ENCODE measurements around the gene ZNF48. TPM values are rescaled to one million over a fixed set of nuclear protein-coding genes. Genes with fewer than 3 reads are reported as not detected.
"Not testable (repeated sequence)": the region's sequence is repeated elsewhere in the genome, so short reads cannot be mapped to it uniquely, and the experiment has no call there.

The ZNF48 gene
- polyA plus RNA-seq, 1 donor = 6.4 TPM

- 7% methylated on average over 7 of the region's 13 CpGs for WGBS (ENCODE audit: insufficient coverage, low lambda C conversion rate)
- H3K36me3 ChIP-seq (ENCODE audit: control insufficient read depth, insufficient read depth, low read length) = peaks cover 16% of the 10 kb centered on the region
- DNase-seq = peak in 1 of 2 donors; percentile 53
Observed at GRCh38 chr16:30395992-30396585, 869 bp downstream of the ZNF48 start.

GRCh38 chr16:30396627-30397026 lies 1.4 kb downstream of the ZNF48 start:
- not testable (repeated sequence) for H3K4me3 ChIP-seq (ENCODE audit: low read length); H3K27ac ChIP-seq (ENCODE audit: low read length); DNase-seq; H3K9me3 ChIP-seq (ENCODE audit: control insufficient read depth, low read depth, low read length); H3K27me3 ChIP-seq (ENCODE audit: control insufficient read depth, insufficient read depth, low read length)
- Histone ChIP-seq H3K36me3 (ENCODE audit: control insufficient read depth, insufficient read depth, low read length) (peaks cover 16% of the 10 kb centered on the region), H3K4me1 (ENCODE audit: control insufficient read depth, insufficient read depth, low read length) (peaks cover 26% of the 10 kb centered on the region)
- no CpG with 5 or more reads among the region's 4 CpGs for WGBS (ENCODE audit: insufficient coverage, low lambda C conversion rate)

More at GRCh38 chr16:30395992-30396585, 869 bp downstream of the ZNF48 start:
- Histone ChIP-seq H3K4me3 (ENCODE audit: low read length) (peak overlapping the region; percentile 80), H3K9me3 (ENCODE audit: control insufficient read depth, low read depth, low read length) (peaks cover 7% of the 10 kb centered on the region), H3K27ac (ENCODE audit: low read length) (peak overlapping the region; percentile 66), H3K4me1 (ENCODE audit: control insufficient read depth, insufficient read depth, low read length) (peaks cover 21% of the 10 kb centered on the region), H3K27me3 (ENCODE audit: control insufficient read depth, insufficient read depth, low read length) (no peaks in the 10 kb centered on the region)

- no peaks in the 10 kb centered on the region for H3K27me3 ChIP-seq (ENCODE audit: control insufficient read depth, insufficient read depth, low read length)
- no CpG with 5 or more reads among the region's 4 CpGs for WGBS (ENCODE audit: insufficient coverage, low lambda C conversion rate)
- H3K36me3 ChIP-seq (ENCODE audit: control insufficient read depth, insufficient read depth, low read length) = peaks cover 16% of the 10 kb centered on the region
- H3K27ac ChIP-seq (ENCODE audit: low read length) = no peak overlapping the region
- peaks cover 7% of the 10 kb centered on the region for H3K9me3 ChIP-seq (ENCODE audit: control insufficient read depth, low read depth, low read length)
- no peak overlapping the region for H3K4me3 ChIP-seq (ENCODE audit: low read length)
- DNase-seq = no peak
- H3K4me1 ChIP-seq (ENCODE audit: control insufficient read depth, insufficient read depth, low read length) = peaks cover 27% of the 10 kb centered on the region
Observed at GRCh38 chr16:30397056-30397455, 1.8 kb downstream of the ZNF48 start.

GRCh38 chr16:30397776-30398660 lies 2.8 kb downstream of the ZNF48 start:
- Histone ChIP-seq H3K36me3 (ENCODE audit: control insufficient read depth, insufficient read depth, low read length) (peaks cover 16% of the 10 kb centered on the region), H3K27me3 (ENCODE audit: control insufficient read depth, insufficient read depth, low read length) (no peaks in the 10 kb centered on the region), H3K9me3 (ENCODE audit: control insufficient read depth, low read depth, low read length) (peaks cover 7% of the 10 kb centered on the region), H3K4me1 (ENCODE audit: control insufficient read depth, insufficient read depth, low read length) (peaks cover 27% of the 10 kb centered on the region), H3K27ac (ENCODE audit: low read length) (no peak overlapping the region), H3K4me3 (ENCODE audit: low read length) (no peak overlapping the region)
- WGBS (ENCODE audit: insufficient coverage, low lambda C conversion rate) = no CpG with 5 or more reads among the region's 42 CpGs
- peak in 1 of 2 donors; percentile 1 for DNase-seq

GRCh38 chr16:30398661-30399434 lies 3.6 kb downstream of the ZNF48 start:
- DNase-seq = no peak
- Histone ChIP-seq H3K27ac (ENCODE audit: low read length) (peak overlapping the region; percentile 87), H3K4me3 (ENCODE audit: low read length) (no peak overlapping the region), H3K4me1 (ENCODE audit: control insufficient read depth, insufficient read depth, low read length) (peaks cover 27% of the 10 kb centered on the region), H3K27me3 (ENCODE audit: control insufficient read depth, insufficient read depth, low read length) (no peaks in the 10 kb centered on the region), H3K36me3 (ENCODE audit: control insufficient read depth, insufficient read depth, low read length) (peaks cover 16% of the 10 kb centered on the region), H3K9me3 (ENCODE audit: control insufficient read depth, low read depth, low read length) (peaks cover 7% of the 10 kb centered on the region)
- WGBS (ENCODE audit: insufficient coverage, low lambda C conversion rate) = 54% methylated on average over 2 of the region's 23 CpGs

- no CpG with 5 or more reads among the region's 12 CpGs for WGBS (ENCODE audit: insufficient coverage, low lambda C conversion rate)
- Histone ChIP-seq H3K4me1 (ENCODE audit: control insufficient read depth, insufficient read depth, low read length) (peaks cover 21% of the 10 kb centered on the region), H3K27ac (ENCODE audit: low read length) (peak overlapping the region; percentile 87), H3K9me3 (ENCODE audit: control insufficient read depth, low read depth, low read length) (peaks cover 7% of the 10 kb centered on the region), H3K36me3 (ENCODE audit: control insufficient read depth, insufficient read depth, low read length) (peaks cover 16% of the 10 kb centered on the region), H3K4me3 (ENCODE audit: low read length) (peak overlapping the region; percentile 81), H3K27me3 (ENCODE audit: control insufficient read depth, insufficient read depth, low read length) (no peaks in the 10 kb centered on the region)
- DNase-seq = peak in 1 of 2 donors; percentile 1
Observed at GRCh38 chr16:30399435-30400186, 4.4 kb downstream of the ZNF48 start.

- peaks cover 12% of the 10 kb centered on the region for H3K4me1 ChIP-seq (ENCODE audit: control insufficient read depth, insufficient read depth, low read length)
- H3K27me3 ChIP-seq (ENCODE audit: control insufficient read depth, insufficient read depth, low read length) = no peaks in the 10 kb centered on the region
- no CpG with 5 or more reads among the region's 8 CpGs for WGBS (ENCODE audit: insufficient coverage, low lambda C conversion rate)
- no peak overlapping the region for H3K4me3 ChIP-seq (ENCODE audit: low read length)
- H3K9me3 ChIP-seq (ENCODE audit: control insufficient read depth, low read depth, low read length) = peaks cover 7% of the 10 kb centered on the region
- peak in 1 of 2 donors; percentile 66 for DNase-seq
- peaks cover 16% of the 10 kb centered on the region for H3K36me3 ChIP-seq (ENCODE audit: control insufficient read depth, insufficient read depth, low read length)
- no peak overlapping the region for H3K27ac ChIP-seq (ENCODE audit: low read length)
Observed at GRCh38 chr16:30401768-30402425, 6.7 kb downstream of the ZNF48 start.

GRCh38 chr16:30406795-30407101 lies 11.5 kb downstream of the ZNF48 start:
- Histone ChIP-seq H3K27me3 (ENCODE audit: control insufficient read depth, insufficient read depth, low read length) (no peaks in the 10 kb centered on the region), H3K36me3 (ENCODE audit: control insufficient read depth, insufficient read depth, low read length) (peaks cover 6% of the 10 kb centered on the region), H3K4me1 (ENCODE audit: control insufficient read depth, insufficient read depth, low read length) (peaks cover 7% of the 10 kb centered on the region), H3K27ac (ENCODE audit: low read length) (peak overlapping the region; percentile 82), H3K9me3 (ENCODE audit: control insufficient read depth, low read depth, low read length) (no peaks in the 10 kb centered on the region), H3K4me3 (ENCODE audit: low read length) (peak overlapping the region; percentile 86)
- no peak for DNase-seq
- WGBS (ENCODE audit: insufficient coverage, low lambda C conversion rate) = no CpG with 5 or more reads among the region's 14 CpGs

GRCh38 chr16:30407102-30407803 lies 12.0 kb downstream of the ZNF48 start, which contains the start of gene ZNF771:
TSS of gene ZNF771 (plus strand) at chr16:30407606. CDS start at chr16:30408054, 448 bp downstream.
- H3K9me3 ChIP-seq (ENCODE audit: control insufficient read depth, low read depth, low read length) = no peaks in the 10 kb centered on the region
- peak within 1 kb of the TSS; percentile 86 for H3K4me3 ChIP-seq (ENCODE audit: low read length)
- WGBS (ENCODE audit: insufficient coverage, low lambda C conversion rate) = no CpG with 5 or more reads among the region's 65 CpGs
- H3K36me3 ChIP-seq (ENCODE audit: control insufficient read depth, insufficient read depth, low read length) = peaks cover 11% of the 10 kb centered on the region
- DNase-seq = peak; percentile 84 to 95
- H3K27ac ChIP-seq (ENCODE audit: low read length) = peak within 1 kb of the TSS; percentile 82
- peaks cover 7% of the 10 kb centered on the region for H3K4me1 ChIP-seq (ENCODE audit: control insufficient read depth, insufficient read depth, low read length)
- H3K27me3 ChIP-seq (ENCODE audit: control insufficient read depth, insufficient read depth, low read length) = no peaks in the 10 kb centered on the region

Data from large intestine (tissue), 3 donors.